Smooth muscle cell (in vitro differentiated cells): ENCODE measurements around the gene GPR55. TPM values are rescaled to one million over a fixed set of nuclear protein-coding genes. Genes with fewer than 3 reads are reported as not detected.

ENCODE experiments used
- DNase-seq: peaks from one replicate; lab custom pipeline; 2025; ENCODE audit not compliant: unreplicated experiment; lab: John Stamatoyannopoulos, UW
- H2AFZ ChIP-seq: fragments of 200-600 bp; sonication (generic); 2 replicates; pipeline ENCODE4 v1.6.0; 2016; ENCODE audit warnings: antibody characterized with exemption, low read depth, mild to moderate bottlenecking
- H3F3A ChIP-seq: fragments of 200-600 bp; sonication (generic); 2 replicates; pipeline ENCODE4 v1.6.0; 2017; ENCODE audit warnings: antibody characterized with exemption, low read depth
- H3K27ac ChIP-seq: fragments of 200-600 bp; sonication (generic); 2 replicates; pipeline ENCODE4 v1.5.1; 2016; ENCODE audit warnings: low read depth, mild to moderate bottlenecking
- H3K27me3 ChIP-seq: fragments of 200-600 bp; sonication (generic); 2 replicates; pipeline ENCODE4 v1.6.1; 2016; ENCODE audit warnings: low read depth, mild to moderate bottlenecking
- H3K36me3 ChIP-seq: fragments of 200-600 bp; sonication (generic); 2 replicates; pipeline ENCODE4 v1.5.1; 2016; ENCODE audit warnings: low read depth
- H3K4me1 ChIP-seq: fragments of 200-600 bp; sonication (generic); 2 replicates; pipeline ENCODE4 v1.5.1; 2016; ENCODE audit warnings: low read depth
- H3K4me2 ChIP-seq: fragments of 200-600 bp; sonication (generic); 2 replicates; pipeline ENCODE4 v1.6.0; 2016; ENCODE audit warnings: mild to moderate bottlenecking
- H3K4me3 ChIP-seq: fragments of 200-600 bp; sonication (generic); 2 replicates; pipeline ENCODE4 v1.5.1; 2016; ENCODE audit warnings: mild to moderate bottlenecking
- H3K79me2 ChIP-seq: fragments of 200-600 bp; sonication (generic); 2 replicates; pipeline ENCODE4 v1.6.0; 2016; ENCODE audit warnings: low read depth, mild to moderate bottlenecking
- H3K9ac ChIP-seq: fragments of 200-600 bp; sonication (generic); 2 replicates; pipeline ENCODE4 v1.6.0; 2016; ENCODE audit warnings: low read depth
- H3K9me3 ChIP-seq: fragments of 200-600 bp; sonication (generic); replicated peaks from 2 replicates; pipeline ENCODE4 v1.5.1; 2016; ENCODE audit warnings: low read depth
- H4K20me1 ChIP-seq: fragments of 200-600 bp; sonication (generic); 2 replicates; pipeline ENCODE4 v1.6.0; 2016; ENCODE audit warnings: low read depth
- WGBS: methylation state at CpG from one replicate; pipeline ENCODE4 v1.1.7; 2016; ENCODE audit warnings: low lambda C conversion rate; 5-methylcytosine and 5-hydroxymethylcytosine counted together
- polyA plus RNA-seq: library from polyadenylated mRNA; unstranded; fragments of >200 nt; fragmentation: Nextera tagmentation; extraction: Ambion mirVana; gene quantifications from 2 replicates; pipeline ENCODE4 v1.2.1, GENCODE V29; 2016
- total RNA-seq: library from RNA; depleted of rRNA; stranded (reverse); fragments of >200 nt; gene quantifications from 2 replicates; pipeline ENCODE4 v1.2.3, GENCODE V29; 2014
- TF ChIP-seq, protein P1 (sequence below): fragments of 200-600 bp; sonication (generic); IDR thresholded peaks from 2 replicates; pipeline ENCODE4 v1.5.1; 2017; ENCODE audit warnings: borderline replicate concordance, mild to moderate bottlenecking, antibody characterized with exemption; ENCODE audit not compliant: insufficient read depth, poor library complexity, severe bottlenecking

Gene GPR55
- total and polyA plus RNA-seq, 2 experiments from 2014 or later, result not detected

DNA sequence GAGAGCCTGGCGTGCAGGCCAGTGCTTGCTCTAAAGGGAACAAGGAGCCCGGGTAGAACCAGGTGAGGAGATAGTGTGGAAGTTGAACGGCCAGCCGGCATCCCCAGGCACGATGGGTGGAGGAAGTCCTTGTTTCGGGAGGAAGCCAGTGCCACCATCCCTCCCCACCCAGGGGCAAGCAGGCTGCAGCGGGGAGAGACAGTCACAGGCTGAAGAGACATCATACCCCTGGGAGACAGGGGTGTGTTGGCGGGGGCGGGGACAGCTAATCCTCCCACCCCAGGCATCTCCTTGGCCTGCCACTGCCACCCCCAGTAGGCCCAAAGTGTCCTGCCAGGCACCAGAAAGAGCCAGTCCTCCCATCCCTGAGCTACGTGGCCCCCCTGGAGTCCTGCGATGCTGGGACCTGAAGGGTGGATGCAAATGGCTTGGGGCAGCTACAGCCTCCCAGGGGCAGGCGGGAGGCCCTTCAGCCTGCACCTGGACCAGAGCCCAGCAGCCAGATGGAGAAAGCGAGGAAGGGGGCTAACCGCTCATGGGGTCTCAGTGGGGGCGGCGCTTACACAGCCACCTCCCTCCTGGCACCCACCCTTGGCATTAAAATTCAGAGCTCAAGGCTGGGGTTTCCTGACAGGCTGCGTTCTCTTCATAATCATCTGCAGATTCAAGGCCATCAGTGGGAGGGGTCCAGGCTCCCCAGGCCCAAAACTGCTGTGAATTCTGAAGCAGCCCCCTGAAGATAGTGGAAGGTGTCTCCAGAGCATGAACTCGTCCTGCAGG is 14.8 kb upstream of the GPR55 start:
- WGBS, result 92% methylated on average over 18 of the region's 18 CpGs
- no peak overlapping the region for H3K9ac ChIP-seq
- TF ChIP-seq, protein P1, sequence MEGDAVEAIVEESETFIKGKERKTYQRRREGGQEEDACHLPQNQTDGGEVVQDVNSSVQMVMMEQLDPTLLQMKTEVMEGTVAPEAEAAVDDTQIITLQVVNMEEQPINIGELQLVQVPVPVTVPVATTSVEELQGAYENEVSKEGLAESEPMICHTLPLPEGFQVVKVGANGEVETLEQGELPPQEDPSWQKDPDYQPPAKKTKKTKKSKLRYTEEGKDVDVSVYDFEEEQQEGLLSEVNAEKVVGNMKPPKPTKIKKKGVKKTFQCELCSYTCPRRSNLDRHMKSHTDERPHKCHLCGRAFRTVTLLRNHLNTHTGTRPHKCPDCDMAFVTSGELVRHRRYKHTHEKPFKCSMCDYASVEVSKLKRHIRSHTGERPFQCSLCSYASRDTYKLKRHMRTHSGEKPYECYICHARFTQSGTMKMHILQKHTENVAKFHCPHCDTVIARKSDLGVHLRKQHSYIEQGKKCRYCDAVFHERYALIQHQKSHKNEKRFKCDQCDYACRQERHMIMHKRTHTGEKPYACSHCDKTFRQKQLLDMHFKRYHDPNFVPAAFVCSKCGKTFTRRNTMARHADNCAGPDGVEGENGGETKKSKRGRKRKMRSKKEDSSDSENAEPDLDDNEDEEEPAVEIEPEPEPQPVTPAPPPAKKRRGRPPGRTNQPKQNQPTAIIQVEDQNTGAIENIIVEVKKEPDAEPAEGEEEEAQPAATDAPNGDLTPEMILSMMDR, result no peak
- no peaks in the 10 kb centered on the region for H4K20me1 ChIP-seq
- no peak overlapping the region for H3K4me3 ChIP-seq
- H2AFZ ChIP-seq, result no peak overlapping the region
- H3K36me3 ChIP-seq, result no peaks in the 10 kb centered on the region
- H3F3A ChIP-seq, result no peaks in the 10 kb centered on the region
- no peaks in the 10 kb centered on the region for H3K4me1 ChIP-seq
- H3K4me2 ChIP-seq, result no peak overlapping the region
- H3K27me3 ChIP-seq, result no peaks in the 10 kb centered on the region
- no peaks in the 10 kb centered on the region for H3K79me2 ChIP-seq
- H3K9me3 ChIP-seq, result no peaks in the 10 kb centered on the region
- H3K27ac ChIP-seq, result no peak overlapping the region
- DNase-seq, result no peak

DNA sequence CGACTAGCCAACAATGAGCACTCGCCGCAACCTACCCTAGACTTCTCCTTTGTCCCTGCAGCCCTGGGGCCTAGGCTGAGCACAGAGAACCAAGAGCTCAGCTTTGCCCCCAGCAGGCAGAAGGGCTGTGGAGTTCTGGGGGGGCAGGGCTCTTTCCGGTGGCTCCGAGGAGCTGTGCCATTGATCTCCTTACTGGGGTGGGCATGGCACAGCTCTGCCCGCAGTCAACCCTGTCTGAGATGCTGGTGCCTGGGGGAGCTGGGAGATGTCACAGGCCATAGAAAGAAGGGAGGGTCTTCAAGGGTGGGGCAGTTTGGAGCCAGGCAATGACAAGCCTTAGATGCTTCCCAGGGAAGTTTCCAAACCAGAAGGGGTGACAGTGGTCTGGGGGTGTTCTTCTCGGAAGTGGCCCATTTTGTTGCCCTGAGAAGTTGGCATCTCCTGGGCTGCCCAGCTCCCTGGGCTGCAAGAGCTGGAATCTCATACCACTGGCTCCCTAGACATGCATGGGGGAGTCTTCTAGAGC is 14.1 kb upstream of the GPR55 start:
- Histone ChIP-seq H3K4me1 (no peaks in the 10 kb centered on the region), H3K9ac (no peak overlapping the region), H3K36me3 (no peaks in the 10 kb centered on the region), H2AFZ (no peak overlapping the region), H4K20me1 (no peaks in the 10 kb centered on the region), H3K9me3 (no peaks in the 10 kb centered on the region), H3K27me3 (no peaks in the 10 kb centered on the region), H3K4me2 (no peak overlapping the region), H3K79me2 (no peaks in the 10 kb centered on the region), H3F3A (no peaks in the 10 kb centered on the region), H3K27ac (no peak overlapping the region), H3K4me3 (no peak overlapping the region)
- DNase-seq, result no peak
- 96% methylated on average over 7 of the region's 7 CpGs for WGBS
- TF ChIP-seq, protein P1, result no peak

DNA sequence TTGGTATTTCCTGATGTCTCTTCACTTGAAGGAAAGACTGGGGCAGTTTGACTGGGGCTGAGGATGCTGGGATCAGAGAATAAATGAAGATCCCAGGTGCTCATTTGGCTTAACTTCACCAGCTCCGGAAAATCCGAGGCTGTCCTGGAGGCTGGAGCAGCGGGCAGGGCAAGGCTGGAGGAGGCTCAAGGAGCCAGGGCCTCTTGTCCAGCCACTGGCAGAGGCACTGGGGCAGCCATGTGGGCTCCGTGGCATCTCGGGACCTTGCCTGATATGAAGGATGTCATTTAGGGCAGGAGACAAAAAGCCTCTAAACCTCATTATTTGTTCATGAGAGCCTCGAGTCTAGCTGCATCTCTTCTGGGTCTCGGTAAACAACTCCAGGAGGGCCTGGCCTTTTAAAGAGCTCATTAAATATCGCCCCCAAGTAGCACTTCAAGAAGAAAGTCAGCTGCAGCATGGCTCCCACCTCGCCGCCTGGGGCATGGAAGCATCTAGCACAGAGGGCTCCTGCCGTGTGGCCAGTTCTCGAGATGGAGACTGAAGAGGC is 13.5 kb upstream of the GPR55 start:
- Histone ChIP-seq H3K9ac (no peak overlapping the region), H3K79me2 (no peaks in the 10 kb centered on the region), H3K36me3 (no peaks in the 10 kb centered on the region), H3K4me3 (no peak overlapping the region), H3K9me3 (no peaks in the 10 kb centered on the region), H2AFZ (no peak overlapping the region), H3K4me2 (no peak overlapping the region), H4K20me1 (no peaks in the 10 kb centered on the region), H3F3A (no peaks in the 10 kb centered on the region), H3K4me1 (no peaks in the 10 kb centered on the region), H3K27me3 (no peaks in the 10 kb centered on the region), H3K27ac (no peak overlapping the region)
- TF ChIP-seq, protein P1, result no peak
- WGBS, result 86% methylated on average over 12 of the region's 12 CpGs
- no peak for DNase-seq
